NCI-H1048 (cell line): Measurements from ENCODE around the gene WNK2.
"Not testable (repeated sequence)": the region's sequence is repeated elsewhere in the genome, so short reads cannot be mapped to it uniquely, and the experiment has no call there.

Experiments
- DNase-seq: peaks from one replicate; lab custom pipeline; 2025; lab: John Stamatoyannopoulos, UW

The WNK2 gene

GRCh38 chr9:93338196-93338595 is 154.3 kb downstream of the WNK2 start:
- not testable (repeated sequence) for DNase-seq

DNA sequence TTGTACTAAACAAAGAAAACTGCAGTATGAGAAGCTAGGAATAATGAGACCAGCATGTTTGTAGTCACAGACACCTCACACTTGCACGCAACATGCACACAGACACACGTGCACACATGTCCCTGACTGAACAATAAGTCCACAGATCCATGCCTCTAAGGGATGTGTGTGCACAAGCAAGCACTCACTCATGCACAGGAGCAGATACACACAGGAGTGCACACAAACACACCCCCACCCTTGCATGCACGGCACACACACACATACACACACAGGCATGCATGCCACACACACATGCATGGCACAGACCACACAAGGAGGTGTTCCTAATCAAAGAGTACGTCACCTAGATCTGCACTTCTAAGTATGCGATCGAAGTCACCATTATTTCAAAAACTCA is 156.2 kb downstream of the WNK2 start:
- DNase-seq = no peak

DNA sequence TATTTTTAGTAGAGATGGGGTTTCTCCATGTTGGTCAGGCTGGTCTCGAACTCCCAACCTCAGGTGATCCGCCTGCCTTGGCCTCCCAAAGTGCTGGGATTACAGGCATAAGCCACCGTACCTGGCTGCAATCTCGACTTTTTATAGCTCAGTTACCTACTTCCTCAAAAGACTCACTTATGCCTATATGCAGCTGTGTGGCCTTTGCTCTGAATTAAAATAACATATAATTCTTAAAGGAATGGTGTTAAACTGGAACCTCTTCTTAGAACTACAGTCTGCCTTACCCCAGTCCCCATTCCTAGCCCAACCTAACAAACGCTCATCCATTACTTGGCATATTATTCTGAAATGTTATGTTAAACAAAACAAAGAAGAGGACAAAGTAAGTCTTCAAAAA is 157.9 kb downstream of the WNK2 start:
- DNase-seq = not testable (repeated sequence)

- DNase-seq = not testable (repeated sequence)
Measured at GRCh38 chr9:93342428-93342827, 158.5 kb downstream of the WNK2 start.

DNA sequence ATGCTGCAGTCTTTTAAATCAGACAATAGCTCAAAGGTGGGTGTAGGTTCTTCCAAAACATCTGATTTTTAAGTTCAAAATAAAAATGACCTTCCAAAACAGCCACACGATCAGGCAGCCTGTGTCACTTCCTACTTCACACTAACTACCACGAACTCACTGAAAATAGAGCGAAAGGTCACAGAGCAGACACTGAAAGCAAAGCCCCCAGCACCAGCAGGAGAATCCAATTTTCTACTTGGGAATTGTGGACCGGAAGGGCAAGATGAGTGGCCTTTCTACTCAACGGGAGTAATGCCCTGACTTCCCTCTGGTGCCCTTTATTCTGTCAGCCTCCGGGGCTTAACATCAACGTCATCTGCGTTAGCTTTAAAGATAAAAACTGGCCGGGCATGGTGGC is 159.7 kb downstream of the WNK2 start:
- no peak for DNase-seq

DNA sequence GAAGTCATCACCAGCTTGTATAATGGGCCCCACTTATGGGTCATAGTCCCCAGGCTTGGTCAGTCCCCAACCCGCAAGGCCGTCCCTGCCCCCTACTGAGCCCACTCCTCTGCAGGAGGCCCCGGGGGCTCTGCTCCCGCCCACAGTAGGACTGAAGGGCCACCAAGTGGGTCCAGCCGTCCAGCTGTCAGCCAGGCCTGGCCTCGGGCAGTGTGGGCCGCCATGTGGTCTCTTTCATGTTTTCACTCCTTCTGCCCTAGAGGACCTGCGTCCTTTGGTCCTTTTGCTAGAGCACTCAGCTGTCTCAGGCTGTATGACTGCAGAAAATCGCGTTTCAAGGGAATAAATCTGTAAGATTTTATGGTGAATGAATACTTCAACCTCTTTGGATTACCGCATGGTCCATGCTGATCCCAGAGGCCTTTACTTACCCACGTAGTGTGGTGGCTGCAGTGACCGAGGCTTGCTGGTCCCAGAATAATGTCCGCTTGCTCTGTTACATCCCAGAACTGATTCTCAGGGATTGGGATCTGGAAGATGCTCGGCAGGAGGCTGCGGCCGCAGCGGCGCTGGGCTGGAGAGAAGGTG is 161.8 kb downstream of the WNK2 start:
- DNase-seq = no peak

DNA sequence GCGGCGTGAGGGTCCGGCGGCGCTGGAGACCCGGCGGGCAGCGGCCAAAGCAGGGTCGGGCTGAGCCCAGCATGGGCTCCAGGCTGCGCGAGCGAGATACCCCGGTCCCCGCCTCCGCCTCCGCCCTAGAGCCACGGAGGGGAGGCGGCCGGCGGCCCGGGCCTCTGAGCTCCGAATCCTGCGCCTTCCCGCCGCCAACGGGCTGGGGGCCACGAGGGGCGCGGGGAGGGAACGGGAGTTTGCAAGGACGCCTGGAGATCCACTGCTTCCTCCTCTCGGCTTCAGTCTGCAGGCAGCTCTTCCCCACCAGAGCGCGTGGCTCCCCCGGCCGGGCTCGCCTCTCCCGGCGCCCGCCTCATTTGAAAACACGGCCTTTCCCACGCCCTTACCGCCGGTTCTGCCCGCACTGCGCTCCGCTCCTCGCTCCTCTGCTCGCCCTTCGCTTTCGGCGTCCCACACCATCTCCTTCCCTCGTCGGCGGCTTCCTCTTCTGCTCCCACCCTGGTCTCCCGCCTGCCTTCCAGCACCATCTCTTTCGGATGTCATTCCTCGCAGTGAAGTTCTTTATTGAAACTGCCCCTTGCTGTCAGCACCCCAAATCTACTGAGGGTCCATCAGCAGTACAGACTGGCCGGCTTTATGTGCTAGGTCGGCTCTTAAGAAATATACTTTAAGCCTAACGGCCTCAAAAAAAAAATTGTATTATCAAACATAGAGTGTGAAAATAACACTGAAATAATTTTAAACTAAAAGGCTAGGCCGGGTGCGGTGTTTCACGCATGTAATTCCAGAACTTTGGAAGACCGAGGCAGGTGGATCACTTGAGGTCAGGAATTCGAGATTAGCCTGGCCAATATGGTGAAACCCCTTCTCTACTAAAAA is 162.5 kb downstream of the WNK2 start:
- no peak for DNase-seq

DNA sequence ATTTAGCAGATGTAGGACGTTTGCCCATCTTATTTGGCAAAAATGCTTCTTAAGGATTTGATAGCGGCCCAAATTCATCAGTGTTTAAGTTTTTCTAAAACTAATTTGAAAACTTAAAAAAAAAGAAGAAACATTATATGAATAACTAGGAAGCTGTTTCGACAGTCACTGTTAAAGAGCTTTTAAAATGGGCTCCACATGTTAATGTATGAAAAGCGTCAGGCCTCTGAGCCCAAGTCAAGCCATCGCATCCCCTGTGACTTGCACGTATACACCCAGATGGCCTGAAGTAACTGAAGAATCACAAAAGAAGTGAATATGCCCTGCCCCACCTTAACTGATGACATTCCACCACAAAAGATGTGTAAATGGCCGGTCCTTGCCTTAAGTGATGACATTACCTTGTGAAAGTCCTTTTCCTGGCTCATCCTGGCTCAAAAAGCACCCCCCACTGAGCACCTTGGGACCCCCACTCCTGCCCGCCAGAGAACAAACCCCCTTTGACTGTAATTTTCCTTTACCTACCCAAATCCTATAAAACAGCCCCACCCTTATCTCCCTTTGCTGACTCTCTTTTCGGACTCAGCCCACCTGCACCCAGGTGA is 163.5 kb downstream of the WNK2 start:
- not testable (repeated sequence) for DNase-seq

- DNase-seq = not testable (repeated sequence)
Measured at GRCh38 chr9:93353413-93354310, 169.7 kb downstream of the WNK2 start.

DNA sequence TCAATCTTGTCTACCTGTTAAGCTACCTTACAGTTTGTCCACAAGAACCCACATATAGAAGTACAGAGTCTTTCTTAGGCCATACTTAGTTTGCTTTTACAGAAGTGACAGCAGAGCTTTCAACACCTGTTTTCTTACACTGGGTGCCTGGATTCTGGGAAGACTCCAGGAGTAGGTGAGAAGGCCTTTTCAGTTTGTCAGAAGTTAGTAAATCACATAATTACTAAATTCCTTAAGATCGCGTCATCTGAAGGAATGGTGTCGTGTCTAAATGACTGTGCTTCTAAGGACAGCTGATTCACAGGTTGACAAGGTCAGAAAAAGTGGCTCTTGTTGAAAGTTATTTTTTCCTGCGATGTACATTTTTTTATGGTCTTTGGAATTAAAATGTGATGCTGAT is 170.5 kb downstream of the WNK2 start:
- DNase-seq = no peak

DNA sequence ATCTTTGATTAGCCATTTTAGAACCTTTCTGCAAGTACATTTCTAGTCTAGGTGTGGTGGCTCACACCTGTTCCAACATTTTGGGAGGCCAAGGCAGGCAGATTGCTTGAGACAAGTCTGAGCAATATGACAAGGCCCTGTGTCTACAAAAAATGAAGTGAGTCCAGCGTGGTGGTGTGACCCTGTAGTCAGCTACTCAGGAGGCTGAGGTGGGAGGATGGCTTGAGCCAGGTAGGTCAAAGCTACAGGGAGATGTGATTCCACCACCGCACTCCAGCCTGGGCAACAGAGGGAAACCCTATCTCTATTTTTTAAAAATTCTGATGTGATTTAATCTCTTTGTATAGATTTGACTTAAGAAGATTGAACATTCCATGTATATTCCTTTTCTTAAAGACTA is 171.9 kb downstream of the WNK2 start:
- DNase-seq = no peak

- DNase-seq = no peak
Measured at GRCh38 chr9:93357649-93358048, 173.7 kb downstream of the WNK2 start.

GRCh38 chr9:93359907-93360306 is 176.0 kb downstream of the WNK2 start:
- not testable (repeated sequence) for DNase-seq

DNA sequence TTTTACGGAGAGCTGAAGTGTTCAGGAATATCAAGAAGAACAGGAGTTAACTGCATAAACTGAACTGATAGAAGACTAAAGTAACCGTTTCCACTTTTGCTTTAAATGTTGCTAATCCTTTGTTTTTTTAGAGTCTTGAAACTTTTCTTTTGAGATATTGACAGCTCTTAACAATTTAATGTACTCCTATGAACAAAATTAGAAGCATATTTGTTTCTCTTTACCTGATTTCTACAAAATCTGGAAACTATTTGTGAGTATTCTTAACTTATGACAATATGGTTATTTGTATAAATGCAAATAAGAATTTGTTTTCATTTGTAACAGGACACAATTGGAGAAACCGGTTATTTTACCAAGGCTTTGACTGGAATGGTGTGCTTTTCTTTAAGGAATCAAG is 178.1 kb downstream of the WNK2 start:
- DNase-seq = no peak

GRCh38 chr9:93364734-93365426 is 180.9 kb downstream of the WNK2 start:
- no peak for DNase-seq

DNA sequence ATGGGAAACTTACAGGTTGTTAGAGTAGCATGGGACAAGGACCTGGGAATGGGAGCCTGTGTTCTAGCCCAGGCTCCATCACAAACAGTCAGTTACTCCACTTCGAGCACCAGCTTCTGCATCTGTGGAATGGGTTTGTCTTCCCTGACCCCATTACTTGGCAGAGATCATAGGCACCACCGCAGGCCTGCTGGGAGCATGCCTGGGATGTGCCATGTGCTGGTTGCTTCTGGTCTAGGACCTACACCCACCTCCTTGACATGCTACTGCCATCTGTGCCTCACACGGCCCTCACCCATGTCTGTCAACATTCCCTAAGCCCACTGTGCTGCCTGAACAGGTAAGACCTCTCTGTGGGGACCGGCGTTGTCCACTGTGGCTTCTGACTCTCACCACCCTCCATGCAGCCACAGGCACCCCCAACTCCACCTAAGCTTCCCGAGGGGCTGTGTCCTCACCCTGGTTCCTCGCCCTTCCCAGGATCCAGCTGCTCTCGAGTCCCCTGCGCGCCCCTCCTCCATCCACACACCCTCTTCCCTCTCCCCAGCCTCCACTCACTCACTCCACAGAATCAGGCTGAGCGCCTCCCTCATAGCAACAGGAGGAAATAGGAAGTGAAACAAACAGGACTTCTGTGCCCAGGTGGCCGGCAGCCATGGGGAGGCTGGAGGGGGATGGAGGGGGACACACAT is 181.6 kb downstream of the WNK2 start:
- DNase-seq = no peak

- no peak for DNase-seq
Measured at GRCh38 chr9:93366119-93366447, 182.1 kb downstream of the WNK2 start.

DNA sequence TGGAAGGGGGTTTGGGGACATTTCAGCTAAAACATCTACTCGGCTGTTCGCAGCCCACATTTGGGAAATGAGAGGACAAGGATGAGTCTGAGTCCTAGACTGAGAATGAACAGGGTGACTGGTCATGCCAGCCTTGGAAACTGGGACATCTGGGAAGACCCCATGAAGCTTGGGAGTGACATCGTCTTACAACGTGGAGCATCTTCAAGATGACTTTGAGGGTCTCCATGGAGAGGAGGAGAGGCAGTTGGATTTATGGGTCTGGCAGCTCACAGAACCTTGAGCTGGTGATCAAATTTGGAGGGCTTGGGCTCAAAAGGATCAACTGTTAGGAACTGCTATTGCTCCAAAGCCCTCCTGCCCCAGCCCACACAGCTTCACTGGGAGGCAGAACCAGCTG is 182.5 kb downstream of the WNK2 start:
- not testable (repeated sequence) for DNase-seq

- no peak for DNase-seq
Measured at GRCh38 chr9:93368437-93368836, 184.5 kb downstream of the WNK2 start.

- no peak for DNase-seq
Measured at GRCh38 chr9:93369686-93370085, 185.7 kb downstream of the WNK2 start.
